ENCODE measurements around the gene ADGRV1.

ADGRV1 gene

GRCh38 chr5:90632791-90633190 is 74.2 kb downstream of the ADGRV1 start:
- DNase-seq (ENCODE audit: low read depth), result no peak
- no peak overlapping the region for H3K4me3 ChIP-seq (replicated peaks; ENCODE audit: low read depth, low read length)
- no peak for TF ChIP-seq CTCF (IDR thresholded peaks at IDR 0.05; ENCODE audit: low read length, missing control alignments)

GRCh38 chr5:90636948-90637347 is 78.4 kb downstream of the ADGRV1 start:
- no peak for TF ChIP-seq CTCF (IDR thresholded peaks at IDR 0.05; ENCODE audit: low read length, missing control alignments)
- H3K4me3 ChIP-seq (replicated peaks; ENCODE audit: low read depth, low read length), result no peak overlapping the region
- no peak for DNase-seq (ENCODE audit: low read depth)

GRCh38 chr5:90637731-90638130 is 79.1 kb downstream of the ADGRV1 start:
- no peak for TF ChIP-seq CTCF (IDR thresholded peaks at IDR 0.05; ENCODE audit: low read length, missing control alignments)
- H3K4me3 ChIP-seq (replicated peaks; ENCODE audit: low read depth, low read length), result no peak overlapping the region
- no peak for DNase-seq (ENCODE audit: low read depth)

GRCh38 chr5:90638878-90639277 is 80.3 kb downstream of the ADGRV1 start:
- DNase-seq (ENCODE audit: low read depth), result no peak
- TF ChIP-seq CTCF (IDR thresholded peaks at IDR 0.05; ENCODE audit: low read length, missing control alignments), result no peak
- no peak overlapping the region for H3K4me3 ChIP-seq (replicated peaks; ENCODE audit: low read depth, low read length)

GRCh38 chr5:90640484-90641059 is 82.0 kb downstream of the ADGRV1 start:
- no peak for TF ChIP-seq CTCF (IDR thresholded peaks at IDR 0.05; ENCODE audit: low read length, missing control alignments)
- no peak overlapping the region for H3K4me3 ChIP-seq (replicated peaks; ENCODE audit: low read depth, low read length)
- DNase-seq (ENCODE audit: low read depth), result no peak

- TF ChIP-seq CTCF (IDR thresholded peaks at IDR 0.05; ENCODE audit: low read length, missing control alignments), result no peak
- DNase-seq (ENCODE audit: low read depth), result no peak
- H3K4me3 ChIP-seq (replicated peaks; ENCODE audit: low read depth, low read length), result no peak overlapping the region
These were observed 82.9 kb downstream of the ADGRV1 start for GRCh38 chr5:90641528-90641927.

- DNase-seq (ENCODE audit: low read depth), result no peak
- no peak for TF ChIP-seq CTCF (IDR thresholded peaks at IDR 0.05; ENCODE audit: low read length, missing control alignments)
- H3K4me3 ChIP-seq (replicated peaks; ENCODE audit: low read depth, low read length), result no peak overlapping the region
These were observed 84.2 kb downstream of the ADGRV1 start for GRCh38 chr5:90642706-90643229.

Data from fibroblast of pulmonary artery (primary cell).